ENCODE results near the gene CYB5A. TPM values are rescaled to one million over a fixed set of nuclear protein-coding genes. Genes with fewer than 3 reads are reported as not detected.

Gene CYB5A
- polyA plus RNA-seq, 3 donors from 2014 or later = 41.3 to 52.4 (median 43.9) TPM

DNA sequence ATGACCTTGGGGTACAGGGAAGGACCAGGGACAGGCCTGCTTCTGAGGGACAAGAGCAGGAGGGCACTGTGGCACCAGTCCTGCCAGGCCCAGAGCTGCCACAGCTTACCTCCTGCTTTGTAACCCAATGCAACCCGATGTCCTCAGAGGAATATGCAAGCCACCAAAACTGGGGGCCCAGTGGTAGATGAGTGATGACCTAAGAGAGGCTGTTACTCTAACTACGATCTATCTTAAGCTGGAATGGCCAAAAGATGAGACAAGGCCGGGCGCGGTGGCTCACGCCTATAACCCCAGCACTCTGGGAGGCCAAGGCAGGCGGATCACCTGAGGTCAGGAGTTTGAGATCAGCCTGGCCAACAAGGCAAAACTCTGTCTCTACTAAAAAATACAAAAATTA lies 12.8 kb downstream of the CYB5A start:
- peaks cover 0 to 9% (median 6%) of the 10 kb centered on the region in 3 donors for H3K36me3 Mint-ChIP-seq
- H3K27me3 Mint-ChIP-seq (ENCODE audit: low read depth in 3 of 3) = peaks cover 0 to 3% (median 2%) of the 10 kb centered on the region in 3 donors
- H3K4me1 Mint-ChIP-seq = peaks cover 16 to 21% of the 10 kb centered on the region in 2 donors
- H3K27ac Mint-ChIP-seq = no peak overlapping the region
- H3K4me3 Mint-ChIP-seq = no peak overlapping the region
- no peak for DNase-seq
- no peaks in the 10 kb centered on the region for H3K9me3 Mint-ChIP-seq

DNA sequence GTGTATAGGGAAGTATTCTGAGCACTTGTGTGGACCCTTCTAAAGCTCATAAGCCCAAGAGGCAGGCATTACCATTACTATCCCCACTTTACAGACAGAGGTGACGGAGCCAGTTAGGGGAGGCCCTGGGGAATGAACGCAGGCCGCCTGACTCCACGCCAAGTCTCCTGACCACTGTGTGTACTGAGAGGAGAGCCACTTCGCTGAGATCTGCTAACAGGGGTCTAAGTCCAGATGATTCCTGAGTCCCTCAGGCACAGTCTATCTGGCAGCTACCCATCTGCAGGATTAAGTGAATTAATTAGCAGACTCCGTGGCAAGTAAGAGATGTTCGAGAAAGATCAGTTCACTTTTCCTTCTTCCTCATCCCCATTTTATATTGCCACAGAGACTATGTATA lies 13.7 kb downstream of the CYB5A start:
- Mint-ChIP-seq H3K9me3 (no peaks in the 10 kb centered on the region), H3K27ac (no peak overlapping the region), H3K4me1 (peaks cover 14 to 16% of the 10 kb centered on the region in 2 donors), H3K36me3 (peaks cover 0 to 9% (median 6%) of the 10 kb centered on the region in 3 donors), H3K27me3 (ENCODE audit: low read depth in 3 of 3) (peaks cover 0 to 3% (median 2%) of the 10 kb centered on the region in 3 donors), H3K4me3 (no peak overlapping the region)
- no peak for DNase-seq

DNA sequence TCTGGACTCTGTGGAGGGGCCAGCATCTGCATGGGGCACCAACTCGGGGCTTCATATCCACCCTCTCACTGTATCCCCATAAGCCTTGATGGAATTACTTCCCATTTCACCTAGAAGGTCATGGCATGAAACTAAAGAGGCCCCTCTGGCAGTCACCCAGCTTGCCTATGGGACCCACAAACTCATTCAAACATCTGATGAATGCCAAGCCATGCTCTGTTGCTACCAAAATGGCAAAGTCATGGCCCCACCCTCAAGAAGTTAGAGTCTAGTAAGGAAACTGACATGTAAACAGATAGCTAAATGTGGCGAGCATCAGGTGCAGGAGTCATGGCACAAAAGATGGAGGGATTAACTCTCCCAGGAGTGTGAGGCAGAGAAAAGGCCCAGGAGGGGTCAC lies 14.5 kb downstream of the CYB5A start:
- DNase-seq = no peak
- Mint-ChIP-seq H3K4me1 (peaks cover 7 to 9% of the 10 kb centered on the region in 2 donors), H3K9me3 (no peaks in the 10 kb centered on the region), H3K27me3 (ENCODE audit: low read depth in 3 of 3) (peaks cover 0 to 2% (median 0%) of the 10 kb centered on the region in 3 donors), H3K4me3 (no peak overlapping the region), H3K27ac (peak overlapping the region in 1 of 6 donors; percentile 17), H3K36me3 (peaks cover 0 to 9% (median 6%) of the 10 kb centered on the region in 3 donors)

DNA sequence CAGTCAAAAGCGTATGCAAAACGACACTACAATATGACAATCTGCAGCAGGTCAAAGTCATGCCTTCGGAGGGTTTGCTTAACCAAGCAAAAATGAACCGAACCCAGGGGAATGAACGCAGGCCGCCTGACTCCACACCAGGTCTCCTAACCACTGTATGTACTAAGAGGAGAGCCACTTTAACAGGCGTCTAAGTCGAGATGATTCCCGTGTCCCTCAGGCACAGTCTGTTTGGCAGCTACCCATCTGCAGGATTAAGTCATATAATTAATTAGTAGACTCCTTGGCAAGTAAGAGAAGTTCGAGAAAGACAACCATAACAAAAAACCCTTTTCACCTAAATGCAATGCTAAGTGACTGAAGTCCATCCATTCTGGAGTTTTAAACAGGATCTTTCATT lies 15.2 kb downstream of the CYB5A start:
- DNase-seq = no peak
- Mint-ChIP-seq H3K27ac (peak overlapping the region in 1 of 6 donors; percentile 57), H3K4me1 (peaks cover 5% of the 10 kb centered on the region in 2 donors), H3K36me3 (peaks cover 0 to 9% (median 6%) of the 10 kb centered on the region in 3 donors), H3K9me3 (no peaks in the 10 kb centered on the region), H3K27me3 (ENCODE audit: low read depth in 3 of 3) (peaks cover 0 to 2% (median 0%) of the 10 kb centered on the region in 3 donors), H3K4me3 (no peak overlapping the region)

DNA sequence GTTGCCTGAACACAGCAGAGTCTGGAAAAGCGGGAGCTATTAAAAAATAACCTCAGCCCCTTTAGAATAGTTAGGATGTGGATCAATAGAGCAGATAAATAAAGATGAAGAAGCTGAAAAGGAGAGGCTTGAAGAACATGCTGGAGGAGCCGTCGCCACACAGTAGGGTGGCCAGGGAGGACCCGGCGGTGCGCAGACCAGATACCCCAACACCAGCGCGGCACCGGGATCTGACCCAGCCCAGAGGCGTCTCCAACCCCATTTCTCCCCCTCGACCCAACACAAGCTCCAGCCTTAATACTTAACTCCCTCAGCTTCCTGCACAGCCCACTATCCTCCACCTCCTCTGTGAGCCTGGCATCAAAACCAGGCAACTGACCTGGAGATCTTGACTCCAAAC lies 16.0 kb downstream of the CYB5A start:
- Mint-ChIP-seq H3K27me3 (ENCODE audit: low read depth in 3 of 3) (no peaks in the 10 kb centered on the region), H3K4me1 (peaks cover under 1 to 1% of the 10 kb centered on the region in 2 donors), H3K27ac (no peak overlapping the region), H3K9me3 (no peaks in the 10 kb centered on the region), H3K36me3 (peaks cover 0 to 9% (median 6%) of the 10 kb centered on the region in 3 donors), H3K4me3 (no peak overlapping the region)
- no peak for DNase-seq

DNA sequence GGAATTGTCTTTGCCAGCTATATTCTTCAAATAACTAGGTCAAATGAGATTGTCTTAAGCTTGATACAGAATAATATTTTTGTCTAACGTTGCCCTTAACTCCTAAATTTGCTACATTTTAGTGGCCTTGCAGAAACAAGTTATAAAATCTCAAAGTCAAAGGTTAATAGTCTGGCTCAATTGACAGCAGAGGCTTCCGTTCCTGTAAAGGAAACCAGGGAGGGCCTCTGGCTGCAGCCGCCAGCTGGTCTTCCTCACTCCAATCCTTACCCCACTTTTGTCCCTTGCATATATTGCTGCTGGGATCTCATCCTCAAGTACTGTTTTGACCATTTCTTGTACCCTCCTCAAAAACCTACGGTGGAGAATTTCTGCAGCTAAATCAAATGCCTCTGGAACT lies 17.1 kb downstream of the CYB5A start:
- Mint-ChIP-seq H3K4me3 (no peak overlapping the region), H3K36me3 (peaks cover 0 to 9% (median 6%) of the 10 kb centered on the region in 3 donors), H3K27me3 (ENCODE audit: low read depth in 3 of 3) (peaks cover 0 to 2% (median 0%) of the 10 kb centered on the region in 3 donors), H3K4me1 (no peaks in the 10 kb centered on the region), H3K9me3 (no peaks in the 10 kb centered on the region), H3K27ac (no peak overlapping the region)
- no peak for DNase-seq

DNA sequence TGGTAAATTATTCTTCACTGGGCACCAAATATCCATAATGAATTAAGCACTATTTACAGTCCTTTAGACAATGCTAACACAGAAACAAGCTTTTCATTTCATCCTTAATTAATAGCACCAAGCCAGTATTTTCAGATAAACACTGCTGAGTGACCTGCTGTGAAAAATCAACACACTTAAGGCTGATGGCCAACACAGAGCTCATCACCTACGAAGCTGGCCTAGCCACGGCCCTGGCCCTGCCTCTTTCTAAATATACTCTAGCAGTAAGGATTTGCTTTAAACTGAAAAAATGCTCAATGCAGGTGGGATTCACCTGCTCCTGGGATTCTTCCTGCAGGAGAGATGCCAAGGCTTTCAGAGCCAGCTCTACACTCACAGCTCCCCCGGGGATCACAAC lies 18.4 kb downstream of the CYB5A start:
- peaks cover 0 to 3% (median 0%) of the 10 kb centered on the region in 3 donors for H3K27me3 Mint-ChIP-seq (ENCODE audit: low read depth in 3 of 3)

DNA sequence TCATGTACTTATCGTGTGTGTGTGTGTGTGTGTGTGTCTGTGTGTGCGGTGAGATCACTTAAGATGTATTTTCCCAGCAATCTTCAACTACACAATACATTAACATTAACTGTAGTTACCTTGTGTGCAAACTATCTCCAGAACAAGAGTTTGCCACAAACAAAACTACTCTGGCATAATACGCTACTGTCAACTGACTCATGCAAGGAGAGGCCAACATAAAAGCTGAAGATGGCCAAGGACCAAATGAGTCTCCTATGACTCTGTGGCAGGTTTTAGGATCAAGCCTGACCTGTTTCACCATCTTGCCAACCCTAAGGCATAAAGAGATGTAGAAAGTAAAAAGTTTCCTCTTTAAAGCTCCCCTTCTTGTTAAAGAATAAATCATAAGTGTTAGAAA lies 20.1 kb downstream of the CYB5A start:
- Mint-ChIP-seq H3K4me3 (no peak overlapping the region), H3K9me3 (no peaks in the 10 kb centered on the region), H3K27ac (no peak overlapping the region), H3K36me3 (peaks cover 0 to 6% (median 3%) of the 10 kb centered on the region in 3 donors), H3K4me1 (no peaks in the 10 kb centered on the region), H3K27me3 (ENCODE audit: low read depth in 3 of 3) (peaks cover 0 to 3% (median 0%) of the 10 kb centered on the region in 3 donors)
- DNase-seq = no peak

More for the DNA sequence above, 18.4 kb downstream of the CYB5A start:
- DNase-seq = no peak
- Mint-ChIP-seq H3K9me3 (no peaks in the 10 kb centered on the region), H3K4me3 (no peak overlapping the region), H3K4me1 (no peaks in the 10 kb centered on the region), H3K27ac (no peak overlapping the region), H3K36me3 (peaks cover 0 to 9% (median 6%) of the 10 kb centered on the region in 3 donors)

DNA sequence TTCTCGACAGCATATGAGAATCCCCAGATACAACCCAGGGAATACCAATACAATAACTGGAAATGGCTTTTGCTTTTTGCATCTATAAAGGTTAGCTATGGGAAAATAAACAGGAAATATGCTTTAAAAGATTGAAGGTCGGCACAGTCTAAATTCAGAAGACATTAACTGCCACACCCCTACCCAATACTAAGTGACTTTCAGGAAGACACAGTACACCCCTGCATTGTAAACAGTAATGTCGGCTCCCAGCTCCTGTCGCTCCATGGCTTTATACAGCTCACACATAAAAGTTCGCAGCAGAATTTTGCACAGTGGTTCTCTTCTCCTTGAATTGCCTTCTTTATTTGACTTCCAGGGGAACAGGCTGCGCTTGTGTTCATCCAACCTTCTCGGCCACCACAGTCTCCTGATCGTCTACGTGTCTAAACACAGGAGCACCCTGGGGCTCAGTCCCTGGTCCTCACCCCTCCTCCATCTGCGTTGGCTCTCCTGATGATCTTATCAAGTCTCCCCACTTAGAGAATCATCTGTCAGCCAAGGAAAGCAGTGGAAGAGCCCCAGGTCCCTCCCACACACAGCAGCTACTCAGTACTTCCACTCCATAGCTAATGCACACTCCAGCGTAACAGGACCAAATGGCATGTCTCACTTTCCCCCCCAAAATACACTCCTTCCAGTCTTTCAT lies 22.7 kb downstream of the CYB5A start:
- H3K4me3 Mint-ChIP-seq = no peak overlapping the region
- no peaks in the 10 kb centered on the region for H3K4me1 Mint-ChIP-seq
- no peak for DNase-seq
- H3K36me3 Mint-ChIP-seq = peaks cover 0 to 3% (median 3%) of the 10 kb centered on the region in 3 donors
- no peaks in the 10 kb centered on the region for H3K9me3 Mint-ChIP-seq
- peak overlapping the region in 1 of 6 donors; percentile 65 for H3K27ac Mint-ChIP-seq
- H3K27me3 Mint-ChIP-seq (ENCODE audit: low read depth in 3 of 3) = peaks cover 0 to 3% (median 0%) of the 10 kb centered on the region in 3 donors

DNA sequence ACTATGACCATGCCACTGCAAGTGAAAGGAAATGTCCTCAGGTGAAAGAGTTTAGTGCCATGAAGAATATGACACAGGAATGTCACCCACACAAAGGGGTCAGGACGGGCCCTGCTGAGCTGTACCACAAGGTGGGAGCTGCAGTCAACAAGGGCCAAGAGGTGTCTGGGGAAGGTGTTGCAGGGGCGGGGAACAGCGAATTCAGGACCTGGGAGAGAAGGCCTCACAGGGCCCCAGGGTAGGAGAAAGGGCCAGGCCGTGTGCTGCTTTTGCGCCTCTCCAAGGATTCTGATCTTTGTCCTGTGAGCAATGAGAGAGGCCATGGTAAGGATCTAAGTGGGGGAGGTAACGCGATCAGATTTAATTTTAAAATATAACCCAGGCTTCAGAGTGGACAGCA lies 23.6 kb downstream of the CYB5A start:
- H3K36me3 Mint-ChIP-seq = peaks cover 0 to 3% (median 3%) of the 10 kb centered on the region in 3 donors
- H3K27me3 Mint-ChIP-seq (ENCODE audit: low read depth in 3 of 3) = peaks cover 0 to 3% (median 0%) of the 10 kb centered on the region in 3 donors
- H3K27ac Mint-ChIP-seq = no peak overlapping the region
- H3K9me3 Mint-ChIP-seq = no peaks in the 10 kb centered on the region
- H3K4me1 Mint-ChIP-seq = no peaks in the 10 kb centered on the region
- H3K4me3 Mint-ChIP-seq = no peak overlapping the region
- no peak for DNase-seq

DNA sequence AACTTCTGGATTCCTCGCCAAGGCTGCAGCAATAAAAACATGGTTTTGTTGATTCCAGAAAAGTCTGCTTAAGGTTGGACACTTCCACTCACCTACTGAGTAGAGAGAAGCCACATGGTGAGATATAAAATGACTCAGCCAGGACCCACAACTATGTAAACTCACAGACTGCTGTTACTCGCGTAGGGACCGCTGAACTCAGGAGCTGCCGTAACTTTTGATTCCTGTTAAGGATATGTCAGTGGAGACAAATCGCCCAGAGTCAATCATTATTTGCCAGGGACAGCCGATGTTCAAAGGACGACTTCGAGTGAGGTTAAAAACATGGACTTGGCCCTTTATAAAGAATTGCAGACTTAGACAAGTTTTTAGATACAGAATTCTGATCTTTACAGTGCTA lies 25.6 kb downstream of the CYB5A start:
- Mint-ChIP-seq H3K4me1 (no peaks in the 10 kb centered on the region), H3K9me3 (no peaks in the 10 kb centered on the region), H3K36me3 (peaks cover 3 to 8% (median 6%) of the 10 kb centered on the region in 3 donors), H3K27me3 (ENCODE audit: low read depth in 3 of 3) (peaks cover 0 to 3% (median 0%) of the 10 kb centered on the region in 3 donors), H3K27ac (no peak overlapping the region), H3K4me3 (no peak overlapping the region)
- DNase-seq = no peak

DNA sequence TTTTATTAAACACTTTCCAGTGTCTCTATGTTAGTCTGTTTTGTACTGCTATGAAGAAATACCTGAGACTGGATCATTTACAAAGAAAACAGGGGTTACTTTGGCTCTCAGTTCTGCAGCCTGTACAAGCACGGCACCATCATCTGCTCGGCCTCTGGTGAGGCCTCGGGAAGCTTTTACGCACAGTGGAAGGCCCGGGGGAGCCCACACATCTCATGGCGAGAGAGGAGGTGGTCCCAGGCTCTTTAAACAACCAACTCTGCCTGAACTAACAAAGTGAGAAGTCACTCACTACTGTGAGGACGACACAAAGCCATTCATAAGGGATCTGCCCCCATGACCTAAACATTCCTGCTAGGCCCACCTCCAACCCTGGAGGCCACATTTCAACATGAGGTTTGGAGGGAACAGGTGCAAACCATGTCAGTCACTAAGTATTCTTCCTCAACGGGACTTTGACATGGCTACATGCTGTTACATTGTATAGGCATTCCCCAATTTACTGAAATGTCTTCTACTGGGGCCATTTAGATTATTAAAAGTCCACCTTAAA lies 26.1 kb downstream of the CYB5A start:
- DNase-seq = no peak
- peaks cover 6 to 8% (median 6%) of the 10 kb centered on the region in 3 donors for H3K36me3 Mint-ChIP-seq
- peaks cover 0 to 3% (median 0%) of the 10 kb centered on the region in 3 donors for H3K27me3 Mint-ChIP-seq (ENCODE audit: low read depth in 3 of 3)
- H3K4me3 Mint-ChIP-seq = no peak overlapping the region
- H3K9me3 Mint-ChIP-seq = no peaks in the 10 kb centered on the region
- no peaks in the 10 kb centered on the region for H3K4me1 Mint-ChIP-seq
- no peak overlapping the region for H3K27ac Mint-ChIP-seq

DNA sequence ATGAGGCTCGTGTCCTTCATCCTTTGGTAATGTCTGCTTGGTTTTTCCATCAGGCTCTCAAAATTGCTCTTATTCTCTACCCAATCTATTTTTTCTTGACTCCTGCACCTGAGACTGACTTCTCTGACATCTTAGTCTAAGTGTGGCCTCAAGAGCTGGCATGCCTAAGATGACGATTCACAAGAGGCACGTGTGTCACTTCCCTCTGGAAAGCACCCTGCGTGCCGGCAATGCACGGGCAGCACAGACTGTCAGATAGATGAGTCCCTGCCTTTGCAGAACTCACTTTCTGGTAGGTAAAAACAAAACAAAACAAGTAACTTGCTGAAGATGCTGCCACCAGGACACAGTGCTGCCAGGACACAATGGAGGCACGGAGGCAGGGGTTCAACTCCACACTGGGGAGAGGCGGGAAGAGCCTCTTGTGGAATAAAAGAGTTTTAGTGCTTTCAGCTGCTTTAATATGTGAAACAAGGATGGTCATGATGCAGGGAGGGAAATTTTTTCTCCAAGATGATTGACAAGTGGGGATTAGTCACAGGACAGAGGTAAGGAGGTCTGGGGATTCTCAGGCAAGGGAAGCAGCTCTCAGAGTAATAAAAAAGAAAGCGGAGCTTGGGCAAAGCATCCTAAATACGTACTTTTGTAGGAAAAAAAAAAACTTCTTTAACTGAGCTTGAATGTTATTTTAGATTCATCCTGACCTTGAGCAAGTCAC lies 27.3 kb downstream of the CYB5A start:
- Mint-ChIP-seq H3K27me3 (ENCODE audit: low read depth in 3 of 3) (peaks cover 0 to 2% (median 0%) of the 10 kb centered on the region in 3 donors), H3K36me3 (peaks cover 6 to 8% (median 8%) of the 10 kb centered on the region in 3 donors), H3K27ac (no peak overlapping the region), H3K9me3 (no peaks in the 10 kb centered on the region), H3K4me1 (no peaks in the 10 kb centered on the region), H3K4me3 (no peak overlapping the region)
- DNase-seq = no peak

All from immature natural killer cell (primary cell).